Non-pigmented ciliary epithelial cell (primary cell): ENCODE measurements around the gene MYEOV.

Experiments
- DNase-seq: peaks from one replicate; pipeline ENCODE4 v3.0.0-alpha.2; 2010; ENCODE audit warnings: low read depth

Gene MYEOV

GRCh38 chr11:69342588-69343330 is 48.8 kb downstream of the MYEOV start:
- DNase-seq, result no peak

DNA sequence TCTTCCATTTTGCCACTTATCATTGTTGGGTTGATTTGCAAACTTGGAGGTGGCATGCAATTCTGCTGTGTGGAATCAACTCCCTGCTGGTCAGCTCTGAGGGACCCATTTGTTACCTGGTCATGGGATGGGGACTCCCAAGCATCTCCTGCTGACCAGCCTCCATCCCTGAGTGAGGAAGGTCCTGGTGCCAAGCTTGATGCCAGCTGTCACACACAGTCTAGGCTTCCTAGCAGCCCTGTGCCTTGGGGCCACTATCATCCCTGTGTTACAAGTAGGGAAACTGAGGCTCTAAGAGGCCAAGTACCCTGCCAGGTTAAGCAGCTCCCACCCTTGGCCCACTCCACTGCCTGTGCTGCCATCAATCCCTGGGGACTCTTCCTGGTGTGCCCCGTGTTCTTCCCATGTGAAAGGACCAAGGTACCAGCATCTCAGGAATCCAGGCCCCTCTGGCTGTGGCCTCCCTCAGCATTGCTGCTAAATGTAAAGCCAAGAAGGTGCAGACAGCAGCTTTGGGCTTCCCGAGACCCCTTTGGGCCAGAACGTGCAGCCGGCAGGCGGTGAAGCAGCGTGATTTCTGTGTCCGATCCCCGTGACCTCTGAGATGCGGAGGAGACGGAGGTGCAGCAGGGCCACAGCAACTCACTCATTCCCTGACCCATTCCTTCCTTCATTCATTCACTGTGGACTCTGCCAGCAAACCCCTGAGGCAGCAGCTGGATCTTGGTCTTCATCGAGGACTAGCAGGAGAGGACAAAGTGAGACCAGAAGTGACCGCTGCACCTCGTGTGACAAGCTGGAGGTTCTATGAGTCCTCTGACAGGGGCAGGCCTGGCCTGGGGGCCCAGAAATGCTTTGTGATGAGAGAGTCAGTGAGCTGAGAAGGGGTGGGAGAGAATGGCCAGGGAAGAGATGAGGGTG is 49.7 kb downstream of the MYEOV start:
- no peak for DNase-seq

DNA sequence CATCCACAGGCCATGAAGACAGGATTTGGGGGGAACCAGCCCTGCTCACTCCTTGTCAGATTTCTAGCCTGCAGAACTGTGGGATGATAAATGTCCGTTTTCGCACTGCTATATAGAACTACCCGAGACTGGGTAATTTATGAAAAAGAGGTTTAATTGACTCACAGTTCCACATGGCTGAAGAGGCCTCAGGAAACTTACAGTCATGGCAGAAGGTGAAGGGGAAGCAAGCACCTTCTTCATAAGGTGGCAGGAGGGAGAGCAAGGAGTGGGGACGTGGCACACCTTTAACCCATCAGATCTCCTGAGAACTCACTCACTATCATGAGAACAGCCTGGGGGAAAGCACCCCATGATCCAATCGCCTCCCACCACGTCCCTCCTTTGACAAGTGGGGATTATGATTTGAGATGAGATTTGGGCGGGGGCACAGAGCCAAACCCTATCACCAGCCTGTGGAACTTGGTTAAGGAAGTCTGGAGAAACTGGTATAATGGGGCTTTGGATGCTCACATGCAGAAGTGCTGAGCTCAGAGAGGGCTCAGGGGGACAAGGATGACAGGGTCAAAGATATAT is 50.7 kb downstream of the MYEOV start:
- no peak for DNase-seq
